ENCODE measurements around the gene HOOK1. TPM values are rescaled to one million over a fixed set of nuclear protein-coding genes. Genes with fewer than 3 reads are reported as not detected.

The HOOK1 gene
- 1 to 10 TPM; 4.1 to 9.2 (median 6.9) TPM for total RNA-seq

DNA sequence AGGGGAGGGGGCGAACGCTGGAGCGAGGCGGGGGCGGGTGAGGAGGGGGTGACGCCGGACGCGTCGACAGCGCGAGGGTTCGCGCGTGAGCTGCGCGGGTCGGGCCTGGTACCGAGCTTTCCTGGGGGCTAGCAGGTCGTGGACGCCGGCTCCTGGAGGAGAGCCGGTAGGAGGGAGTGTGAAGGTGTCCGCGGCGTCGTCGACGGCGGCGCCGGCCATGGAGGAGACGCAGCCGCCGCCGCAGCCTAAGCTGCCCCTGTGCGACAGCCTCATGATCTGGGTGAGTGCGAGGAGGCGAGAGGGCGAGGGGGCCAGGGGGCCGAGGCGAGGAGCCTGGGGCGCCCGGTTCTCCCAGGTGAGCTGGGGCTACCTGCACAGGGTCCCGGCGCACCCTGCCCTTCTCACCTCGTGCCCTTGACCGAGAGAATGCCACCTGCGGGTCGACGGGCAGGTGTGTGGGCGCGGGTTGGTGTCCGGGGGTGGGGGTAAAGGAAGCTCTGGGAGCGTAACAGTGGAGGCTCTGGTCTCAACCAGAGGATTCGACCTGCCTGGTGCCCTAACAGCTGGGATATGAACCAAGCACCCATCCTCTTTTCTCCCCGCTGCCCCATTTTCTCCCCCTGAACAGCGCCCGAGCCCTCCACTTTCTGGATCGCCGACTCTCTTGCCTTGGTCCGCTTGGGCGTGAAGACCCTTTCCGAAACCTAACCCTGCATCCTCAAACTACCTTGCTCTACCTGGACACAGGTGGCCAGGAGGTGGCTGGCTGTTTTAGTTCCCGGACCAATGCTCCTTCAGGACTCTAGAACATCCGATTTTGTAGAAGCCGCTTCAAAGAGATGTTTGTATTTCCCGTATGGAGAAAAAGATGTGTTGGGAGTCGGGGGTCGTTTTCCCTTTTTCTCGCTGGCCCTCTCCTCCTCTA is at the start of gene HOOK1:
Gene HOOK1 (plus strand): TSS at position 49 of the 925 bp plus-strand sequence. CDS start 169 bp downstream, at position 218.
- Mint-ChIP-seq H3K9me3 (no peaks in the 10 kb centered on the region), H3K27me3 (ENCODE audit: low read depth) (peaks cover 11% of the 10 kb centered on the region), H3K4me1 (ENCODE audit: low read depth) (peaks cover 6% of the 10 kb centered on the region), H3K36me3 (ENCODE audit: insufficient read depth) (peaks cover 1% of the 10 kb centered on the region), H3K4me3 (peak within 1 kb of the TSS; percentile 76)
- peak in 1 of 2 donors; percentile 50 for ATAC-seq
- peak; percentile 12 for DNase-seq

DNA sequence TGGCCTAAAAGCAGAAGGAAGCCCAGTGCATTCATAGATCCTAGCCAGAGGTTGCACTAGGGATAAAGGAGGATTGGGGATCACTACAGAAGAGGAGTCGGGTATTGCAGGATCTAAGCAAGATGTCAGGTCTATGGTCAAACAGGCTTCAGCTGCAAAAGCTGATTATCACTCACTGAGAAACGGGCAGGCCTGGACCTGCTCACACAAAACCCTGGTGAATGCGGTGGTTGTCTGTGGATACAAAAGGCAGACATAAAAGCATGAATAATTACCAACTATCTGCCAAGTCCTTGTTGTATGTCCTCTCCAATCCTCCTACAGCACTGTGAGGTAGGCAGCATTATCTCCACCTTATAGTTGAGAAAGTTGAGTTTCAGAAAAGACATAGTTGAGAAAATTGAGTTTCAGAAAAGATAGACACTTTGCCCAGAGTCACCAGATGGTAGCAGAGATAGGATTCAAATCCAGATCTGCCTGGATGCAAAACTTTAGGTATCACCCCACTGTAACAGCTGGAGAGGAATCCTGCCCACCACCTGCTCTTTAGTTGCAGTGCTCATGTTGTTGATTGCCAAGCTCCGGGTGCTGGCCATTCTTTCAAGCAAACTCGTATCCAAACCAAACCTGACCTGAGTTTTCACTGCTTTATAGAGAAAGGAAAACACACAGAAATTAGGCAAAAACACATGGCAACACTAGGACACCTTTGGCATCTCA is 49.6 kb upstream of the HOOK1 start:
- ATAC-seq = no peak
- H3K27me3 Mint-ChIP-seq (ENCODE audit: low read depth) = no peaks in the 10 kb centered on the region
- H3K36me3 Mint-ChIP-seq (ENCODE audit: insufficient read depth) = no peaks in the 10 kb centered on the region
- no peak overlapping the region for H3K4me3 Mint-ChIP-seq
- DNase-seq = no peak
- no peaks in the 10 kb centered on the region for H3K9me3 Mint-ChIP-seq
- H3K4me1 Mint-ChIP-seq (ENCODE audit: low read depth) = no peaks in the 10 kb centered on the region

DNA sequence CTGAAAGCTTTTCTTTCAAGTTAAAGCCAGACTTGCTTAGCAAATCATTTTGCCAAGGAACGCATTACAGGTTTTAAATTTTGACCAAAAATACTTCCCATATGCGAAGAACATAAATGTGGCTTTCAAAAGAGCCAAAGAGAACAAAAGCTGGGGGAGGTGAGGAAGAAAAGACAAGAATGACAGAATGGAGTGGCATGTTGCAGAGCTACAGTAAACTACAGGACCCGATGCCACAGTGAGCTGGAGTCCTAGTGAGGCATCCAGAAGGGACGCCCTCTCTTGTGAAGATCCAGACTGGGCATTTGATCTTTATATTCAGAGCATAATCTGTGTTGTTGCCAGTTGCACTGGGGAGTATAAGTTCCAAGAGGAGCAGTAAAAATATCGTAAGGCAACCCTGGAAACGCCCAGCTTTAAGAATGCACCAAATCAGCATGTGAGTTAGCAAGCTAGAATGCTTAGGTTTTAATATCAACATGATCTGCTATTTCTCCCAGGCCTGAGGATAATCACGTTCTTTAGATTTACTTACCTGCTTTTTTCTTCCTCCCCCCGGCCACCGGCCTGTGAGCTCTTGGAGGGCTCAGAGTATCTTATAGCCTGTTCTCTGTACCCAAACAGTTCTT is 48.4 kb upstream of the HOOK1 start:
- Mint-ChIP-seq H3K4me1 (ENCODE audit: low read depth) (no peaks in the 10 kb centered on the region), H3K9me3 (no peaks in the 10 kb centered on the region), H3K4me3 (no peak overlapping the region), H3K27me3 (ENCODE audit: low read depth) (no peaks in the 10 kb centered on the region), H3K36me3 (ENCODE audit: insufficient read depth) (no peaks in the 10 kb centered on the region)
- ATAC-seq (no peak), DNase-seq (no peak)

DNA sequence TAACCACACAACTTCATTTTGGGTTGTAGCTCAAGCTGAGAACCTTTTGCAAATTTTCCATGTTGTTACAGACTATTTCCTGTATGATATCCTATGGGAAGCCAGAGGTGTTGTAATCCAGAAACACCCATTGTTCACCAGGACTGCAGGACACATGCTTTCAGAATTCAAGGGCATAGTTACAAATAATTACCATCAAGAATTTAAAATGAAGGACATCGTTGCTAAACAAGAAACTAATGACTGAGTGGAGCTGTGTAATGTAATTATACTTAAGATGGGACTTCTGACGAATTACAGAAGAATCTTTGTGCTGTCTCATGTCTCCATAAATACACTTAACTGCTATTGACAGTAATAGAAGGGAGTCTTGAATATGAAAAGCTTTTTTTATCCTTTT is 47.6 kb upstream of the HOOK1 start:
- Mint-ChIP-seq H3K36me3 (ENCODE audit: insufficient read depth) (no peaks in the 10 kb centered on the region), H3K4me1 (ENCODE audit: low read depth) (no peaks in the 10 kb centered on the region), H3K4me3 (no peak overlapping the region), H3K27me3 (ENCODE audit: low read depth) (no peaks in the 10 kb centered on the region), H3K9me3 (no peaks in the 10 kb centered on the region)
- DNase-seq (no peak), ATAC-seq (no peak)

DNA sequence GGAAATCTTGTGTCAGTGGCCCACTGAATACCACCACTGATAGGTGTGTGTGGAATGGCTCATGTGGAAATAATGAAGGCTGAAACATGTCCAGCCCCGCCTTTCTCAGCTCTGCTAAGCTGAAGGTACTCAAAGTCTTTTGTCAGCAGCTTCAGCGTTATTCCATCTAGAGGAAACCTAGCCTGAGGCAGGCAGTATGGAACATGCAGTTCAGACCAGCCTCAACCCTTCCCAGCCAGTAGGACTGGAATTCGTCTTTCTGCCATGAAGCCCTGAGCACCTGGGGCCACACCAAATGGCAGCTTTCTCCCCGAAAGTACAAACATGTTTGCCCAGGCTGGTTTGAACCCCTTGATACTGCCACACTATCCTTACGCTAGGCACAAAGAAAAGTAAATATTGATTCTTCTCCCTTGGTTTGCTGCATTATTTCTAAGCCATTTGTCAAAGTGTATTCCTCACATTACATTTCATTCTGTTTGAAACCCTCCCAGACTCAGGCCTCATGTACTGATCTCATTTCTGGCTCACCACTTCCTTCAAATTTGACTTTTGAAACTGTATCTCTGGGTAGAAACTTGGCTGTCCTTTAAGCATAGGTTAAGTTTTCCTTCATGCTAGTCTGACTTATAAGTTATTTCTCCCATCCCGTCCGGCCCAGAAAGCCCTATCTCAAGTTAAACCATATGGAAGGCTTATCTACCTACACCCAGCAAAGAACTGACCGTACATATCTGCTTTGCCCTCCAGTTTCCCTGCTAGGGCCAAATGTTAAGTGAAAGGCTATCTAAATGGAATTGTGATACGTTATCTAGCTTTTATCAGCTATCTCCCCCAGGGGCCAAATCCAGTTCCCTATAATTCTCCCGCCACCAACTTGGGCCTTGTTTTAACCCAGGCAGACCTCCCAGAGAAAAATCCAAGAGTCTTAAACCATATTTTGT is 45.7 kb upstream of the HOOK1 start:
- H3K9me3 Mint-ChIP-seq = no peaks in the 10 kb centered on the region
- no peaks in the 10 kb centered on the region for H3K4me1 Mint-ChIP-seq (ENCODE audit: low read depth)
- no peak for DNase-seq
- no peak overlapping the region for H3K4me3 Mint-ChIP-seq
- no peaks in the 10 kb centered on the region for H3K27me3 Mint-ChIP-seq (ENCODE audit: low read depth)
- no peaks in the 10 kb centered on the region for H3K36me3 Mint-ChIP-seq (ENCODE audit: insufficient read depth)
- no peak for ATAC-seq

DNA sequence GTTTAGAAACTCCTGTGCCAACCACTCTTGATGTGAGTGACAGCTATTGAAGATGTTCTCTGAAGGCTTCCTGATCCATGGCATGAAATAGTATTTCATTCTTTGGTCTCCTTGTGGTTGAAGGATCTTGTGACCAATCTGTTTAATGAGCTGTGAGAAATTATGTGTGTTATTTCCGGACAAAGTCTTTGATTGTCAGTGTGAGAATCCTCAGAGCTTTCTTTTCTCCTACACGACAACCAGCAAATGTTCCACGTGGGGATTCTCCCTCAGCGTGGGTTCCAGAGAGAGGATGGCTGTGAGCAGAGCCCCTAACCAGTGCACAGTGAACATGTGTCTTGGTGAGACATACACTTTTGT is 45.0 kb upstream of the HOOK1 start:
- Mint-ChIP-seq H3K4me3 (no peak overlapping the region), H3K9me3 (no peaks in the 10 kb centered on the region), H3K4me1 (ENCODE audit: low read depth) (no peaks in the 10 kb centered on the region), H3K27me3 (ENCODE audit: low read depth) (no peaks in the 10 kb centered on the region), H3K36me3 (ENCODE audit: insufficient read depth) (no peaks in the 10 kb centered on the region)
- ATAC-seq (no peak), DNase-seq (no peak)

DNA sequence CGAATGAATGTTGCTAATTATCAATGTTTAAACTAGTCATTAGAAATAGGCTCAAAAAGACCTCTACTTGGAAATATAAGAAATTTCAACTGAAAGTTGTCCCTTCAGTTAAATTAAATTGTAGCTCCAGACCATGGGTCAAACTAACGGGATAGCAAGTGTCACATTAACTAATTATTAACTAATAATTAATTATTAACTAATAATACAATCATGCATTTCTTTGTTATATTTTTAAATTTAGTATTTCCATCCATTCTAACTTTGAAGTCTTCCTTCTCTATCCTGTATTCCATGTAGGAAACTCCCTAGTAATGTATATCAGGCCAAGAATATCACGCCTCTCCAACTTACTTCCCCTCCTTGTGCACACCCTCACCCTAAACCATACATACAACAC is 43.4 kb upstream of the HOOK1 start:
- Mint-ChIP-seq H3K27me3 (ENCODE audit: low read depth) (no peaks in the 10 kb centered on the region), H3K36me3 (ENCODE audit: insufficient read depth) (no peaks in the 10 kb centered on the region), H3K4me1 (ENCODE audit: low read depth) (no peaks in the 10 kb centered on the region), H3K9me3 (no peaks in the 10 kb centered on the region), H3K4me3 (no peak overlapping the region)
- DNase-seq (no peak), ATAC-seq (no peak)

DNA sequence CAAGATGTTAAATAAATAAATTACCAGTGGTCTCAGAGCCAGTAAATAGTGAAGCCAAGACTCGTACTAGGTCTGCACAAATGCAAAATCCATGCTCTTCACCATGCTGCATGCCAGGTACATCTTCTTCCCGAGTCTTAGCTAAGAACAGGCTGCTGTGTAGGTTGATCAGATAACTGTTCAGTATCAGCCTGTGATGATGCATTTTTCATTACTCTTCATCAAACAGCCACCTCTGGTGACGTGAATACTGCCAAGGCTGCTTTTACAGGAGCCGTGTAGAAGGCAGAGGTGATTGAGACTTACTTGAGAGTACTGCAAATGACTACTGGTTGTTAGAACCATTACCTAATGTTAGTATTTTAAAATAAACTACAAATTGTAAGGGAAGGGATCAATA is 39.3 kb upstream of the HOOK1 start:
- Mint-ChIP-seq H3K9me3 (no peaks in the 10 kb centered on the region), H3K36me3 (ENCODE audit: insufficient read depth) (no peaks in the 10 kb centered on the region), H3K4me3 (no peak overlapping the region), H3K27me3 (ENCODE audit: low read depth) (peaks cover 2% of the 10 kb centered on the region), H3K4me1 (ENCODE audit: low read depth) (no peaks in the 10 kb centered on the region)
- DNase-seq (no peak), ATAC-seq (no peak)

DNA sequence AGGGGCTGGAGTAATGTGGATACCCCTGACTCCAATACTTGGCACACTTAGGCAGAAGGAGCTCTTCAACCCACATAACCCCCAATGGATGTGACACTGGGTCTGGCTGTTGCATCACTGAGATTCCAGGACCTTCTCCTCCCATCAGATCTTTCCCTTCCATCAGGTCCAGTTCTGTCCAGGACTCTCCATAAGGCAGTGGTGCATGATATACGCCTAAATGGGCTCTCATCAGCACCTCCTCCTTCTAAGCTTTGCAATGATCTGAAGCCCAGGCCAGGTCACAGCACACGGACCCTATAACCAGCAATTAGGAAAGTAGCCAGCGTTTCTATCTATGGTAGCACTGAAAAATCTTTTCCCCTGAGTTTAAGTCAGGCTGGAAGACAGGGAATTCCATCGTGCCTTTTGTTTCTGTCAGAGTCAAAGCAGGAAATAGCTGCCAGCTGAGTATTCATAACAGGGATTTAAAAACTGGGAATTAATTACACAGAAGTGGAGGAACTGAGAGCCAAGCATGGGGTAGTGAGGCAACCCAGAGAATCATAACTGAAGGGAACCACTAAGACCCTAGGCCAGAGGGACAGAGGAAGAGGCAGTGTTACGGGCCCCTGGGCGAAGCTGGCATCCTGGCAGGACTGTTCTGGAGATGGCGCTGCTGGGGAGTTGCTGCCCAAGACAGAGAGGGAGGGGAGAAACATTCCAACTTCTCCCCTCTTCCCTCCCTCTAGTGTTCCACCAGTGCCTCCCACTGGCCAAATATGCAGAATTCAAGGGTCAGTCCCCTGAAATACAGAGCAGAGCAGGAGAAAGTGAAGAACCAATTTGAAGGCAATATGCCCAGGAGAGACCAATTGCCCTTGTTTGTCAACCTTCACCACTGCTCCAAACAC is 37.5 kb upstream of the HOOK1 start:
- Mint-ChIP-seq H3K36me3 (ENCODE audit: insufficient read depth) (no peaks in the 10 kb centered on the region), H3K9me3 (no peaks in the 10 kb centered on the region), H3K27me3 (ENCODE audit: low read depth) (peaks cover 2% of the 10 kb centered on the region), H3K4me3 (no peak overlapping the region), H3K4me1 (ENCODE audit: low read depth) (no peaks in the 10 kb centered on the region)
- ATAC-seq (no peak), DNase-seq (no peak)

DNA sequence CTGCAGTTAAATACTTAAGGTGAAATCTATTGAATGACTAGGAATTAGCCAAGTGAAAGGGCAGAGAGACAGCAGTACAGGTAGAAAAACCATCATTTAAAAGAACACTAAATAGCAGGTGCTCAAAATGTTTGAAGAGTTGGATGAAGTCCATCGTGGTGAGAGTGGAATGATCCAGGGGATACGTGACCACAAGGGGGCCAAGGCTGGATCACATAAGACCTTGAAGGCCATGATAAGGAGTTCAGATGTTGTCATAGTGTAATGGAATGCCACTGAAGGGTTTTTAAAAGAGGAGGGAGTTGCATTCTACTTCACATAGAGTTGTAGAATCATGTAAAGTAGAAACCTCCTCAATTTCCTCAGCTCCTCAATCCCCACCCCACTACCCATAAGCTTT is 34.8 kb upstream of the HOOK1 start:
- no peaks in the 10 kb centered on the region for H3K4me1 Mint-ChIP-seq (ENCODE audit: low read depth)
- H3K36me3 Mint-ChIP-seq (ENCODE audit: insufficient read depth) = no peaks in the 10 kb centered on the region
- H3K27me3 Mint-ChIP-seq (ENCODE audit: low read depth) = peaks cover 2% of the 10 kb centered on the region
- H3K4me3 Mint-ChIP-seq = no peak overlapping the region
- DNase-seq (no peak), ATAC-seq (no peak)
- no peaks in the 10 kb centered on the region for H3K9me3 Mint-ChIP-seq

DNA sequence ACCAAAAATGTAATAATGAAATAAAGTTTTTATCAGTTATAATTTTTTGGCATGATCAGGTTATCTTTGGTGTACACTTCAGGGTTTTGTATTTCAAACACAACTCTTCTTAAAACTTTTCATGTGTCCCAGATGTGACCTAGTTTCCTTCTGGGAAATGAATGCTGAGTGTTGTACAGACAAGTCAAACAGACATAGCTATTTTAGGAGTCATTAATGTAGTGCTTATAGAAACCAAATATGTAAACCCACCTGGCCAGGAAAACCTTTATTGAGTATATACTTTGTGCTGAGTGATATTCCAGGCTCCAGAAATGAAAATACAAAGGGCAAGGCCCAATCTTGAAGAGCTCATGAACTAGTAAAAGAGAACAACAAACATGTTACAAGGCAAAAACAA is 25.9 kb upstream of the HOOK1 start:
- DNase-seq = no peak
- Mint-ChIP-seq H3K4me1 (ENCODE audit: low read depth) (peaks cover 2% of the 10 kb centered on the region), H3K4me3 (no peak overlapping the region), H3K27me3 (ENCODE audit: low read depth) (peaks cover 3% of the 10 kb centered on the region), H3K9me3 (peaks cover 25% of the 10 kb centered on the region), H3K36me3 (ENCODE audit: insufficient read depth) (no peaks in the 10 kb centered on the region)
- ATAC-seq = no peak

DNA sequence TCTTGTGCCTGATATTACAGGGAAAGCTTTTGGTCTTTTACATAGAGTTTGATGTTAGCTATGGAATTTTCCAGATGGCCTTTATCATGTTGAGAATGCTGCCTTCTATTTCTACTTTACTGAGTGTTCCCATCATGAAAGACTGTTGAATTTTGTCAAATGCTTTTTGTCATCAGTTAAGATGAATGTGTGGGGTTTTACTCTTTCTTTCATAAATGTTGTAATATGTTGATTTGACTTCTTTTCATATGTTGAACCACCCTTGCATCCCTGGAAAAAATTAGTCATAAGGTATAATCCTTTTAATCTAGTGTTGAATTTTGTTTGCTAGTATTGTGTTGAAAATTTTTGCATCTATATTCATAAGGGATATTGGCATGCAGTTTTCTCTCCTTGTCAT is 16.1 kb upstream of the HOOK1 start:
- H3K27me3 Mint-ChIP-seq (ENCODE audit: low read depth) = peaks cover 11% of the 10 kb centered on the region
- H3K36me3 Mint-ChIP-seq (ENCODE audit: insufficient read depth) = no peaks in the 10 kb centered on the region
- ATAC-seq (no peak), DNase-seq (no peak)
- H3K4me1 Mint-ChIP-seq (ENCODE audit: low read depth) = no peaks in the 10 kb centered on the region
- peaks cover 4% of the 10 kb centered on the region for H3K9me3 Mint-ChIP-seq
- H3K4me3 Mint-ChIP-seq = no peak overlapping the region

DNA sequence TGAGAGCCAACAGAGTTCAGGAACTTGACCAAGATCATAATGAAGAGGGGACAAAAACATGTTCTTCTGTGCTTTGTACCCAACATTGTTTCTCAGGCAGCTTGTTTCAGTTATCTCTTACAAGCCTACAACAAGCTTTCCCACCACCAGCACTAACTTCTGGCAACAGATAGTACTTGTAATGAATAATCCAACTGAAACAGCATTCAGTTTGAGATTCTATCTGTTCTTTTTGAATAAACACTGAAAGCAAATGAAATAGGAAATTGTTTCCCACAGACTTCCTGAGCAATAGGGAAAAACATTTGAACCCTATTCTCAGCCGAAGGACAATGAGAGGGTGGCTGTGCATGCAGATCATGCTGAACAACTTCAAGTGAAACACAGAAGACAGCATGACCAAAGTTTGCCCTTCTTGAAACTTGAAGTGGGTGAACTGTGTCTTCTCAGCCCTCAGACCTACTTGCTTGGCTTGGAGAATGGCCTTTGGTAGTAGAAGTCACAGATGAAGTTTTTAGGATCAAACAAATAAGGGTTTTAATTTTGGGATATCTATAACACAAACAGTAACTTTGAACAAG is 11.2 kb upstream of the HOOK1 start:
- H3K4me3 Mint-ChIP-seq = no peak overlapping the region
- H3K36me3 Mint-ChIP-seq (ENCODE audit: insufficient read depth) = no peaks in the 10 kb centered on the region
- H3K4me1 Mint-ChIP-seq (ENCODE audit: low read depth) = no peaks in the 10 kb centered on the region
- ATAC-seq = no peak
- DNase-seq = no peak
- H3K9me3 Mint-ChIP-seq = no peaks in the 10 kb centered on the region
- H3K27me3 Mint-ChIP-seq (ENCODE audit: low read depth) = peaks cover 11% of the 10 kb centered on the region
